Measurements from ENCODE around the gene FGF7.
"Not testable (repeated sequence)": the region's sequence is repeated elsewhere in the genome, so short reads cannot be mapped to it uniquely, and the experiment has no call there.

The FGF7 gene

DNA sequence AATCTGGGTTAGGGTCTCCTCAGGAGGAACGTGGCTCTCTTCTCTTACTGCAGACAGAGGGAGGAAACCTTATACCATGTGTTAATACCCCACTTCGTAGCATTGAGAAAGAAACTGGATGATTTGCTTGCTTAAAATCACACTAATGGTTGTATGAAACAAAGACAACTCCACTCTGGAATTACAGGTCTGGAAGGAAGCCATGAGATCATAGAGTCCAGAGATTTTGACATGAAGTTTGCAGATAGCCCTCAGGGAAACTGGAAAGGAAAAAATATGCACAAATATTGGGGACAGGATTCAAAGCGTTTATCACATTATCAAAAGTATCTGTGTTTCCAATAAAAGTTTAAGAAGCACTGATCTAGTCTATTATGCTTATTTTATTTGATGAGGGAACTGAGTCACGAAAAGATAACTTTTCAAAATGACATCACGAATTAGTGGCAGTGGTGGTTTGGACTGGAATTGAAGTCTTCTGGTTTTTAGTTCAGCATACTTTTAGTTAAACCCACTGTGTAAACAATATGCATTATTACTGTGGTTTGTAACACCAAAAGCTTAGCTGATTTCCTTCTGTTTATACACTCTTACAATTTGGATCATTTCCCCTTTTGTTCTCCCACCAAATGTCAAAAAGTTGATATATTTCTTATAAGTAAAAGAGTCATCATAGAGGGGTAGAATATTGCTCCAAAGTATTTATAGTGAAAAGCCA, 16.8 kb downstream of the FGF7 start:
- DNase-seq = no peak

GRCh38 chr15:49441356-49441755, 18.3 kb downstream of the FGF7 start:
- no peak for DNase-seq

DNA sequence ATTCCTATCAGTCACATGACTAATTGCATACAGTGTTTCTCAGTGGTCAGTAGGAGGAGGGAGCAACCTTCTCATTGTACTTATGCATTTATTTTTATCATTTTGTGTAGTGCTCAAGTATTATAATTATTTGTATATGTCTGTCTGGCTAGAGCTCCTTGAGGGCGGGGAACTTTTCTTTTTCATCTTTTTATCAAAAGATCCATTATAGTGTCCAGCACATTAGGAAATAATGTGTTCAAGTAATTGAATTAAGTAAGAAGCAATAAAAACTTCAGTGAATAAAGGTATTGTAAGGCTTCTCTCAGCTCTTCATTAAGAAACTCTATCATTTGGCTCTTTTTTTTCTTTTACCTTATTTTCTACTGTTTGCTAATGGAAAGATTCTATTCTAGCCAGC, 18.8 kb downstream of the FGF7 start:
- no peak for DNase-seq

DNA sequence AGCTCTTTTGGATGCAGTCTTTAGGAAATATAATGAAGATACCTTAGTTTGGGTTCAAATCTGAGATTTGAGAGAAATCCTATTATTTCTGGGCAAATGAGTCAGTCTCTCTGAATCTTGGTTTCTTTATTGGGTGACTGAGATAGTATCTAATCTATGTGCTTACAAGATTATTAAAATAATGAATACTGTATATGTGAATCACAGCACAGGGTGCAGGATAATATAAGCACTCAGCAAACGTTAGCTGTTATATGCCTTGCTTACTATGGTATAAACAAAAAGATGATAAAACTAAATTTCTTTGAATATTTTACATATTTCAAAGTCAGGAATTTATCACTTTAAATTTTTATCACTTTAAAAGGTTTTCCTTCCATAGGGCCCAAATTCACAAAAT, 29.6 kb downstream of the FGF7 start:
- DNase-seq = no peak

- no peak for DNase-seq
Measured at GRCh38 chr15:49456166-49456565, 33.1 kb downstream of the FGF7 start.

GRCh38 chr15:49458145-49458544, 35.1 kb downstream of the FGF7 start:
- no peak for DNase-seq

- DNase-seq = no peak
Measured at GRCh38 chr15:49460411-49460941, 37.4 kb downstream of the FGF7 start.

GRCh38 chr15:49462232-49462844, 39.3 kb downstream of the FGF7 start:
- DNase-seq = no peak

GRCh38 chr15:49464522-49464921, 41.5 kb downstream of the FGF7 start:
- DNase-seq = no peak

DNA sequence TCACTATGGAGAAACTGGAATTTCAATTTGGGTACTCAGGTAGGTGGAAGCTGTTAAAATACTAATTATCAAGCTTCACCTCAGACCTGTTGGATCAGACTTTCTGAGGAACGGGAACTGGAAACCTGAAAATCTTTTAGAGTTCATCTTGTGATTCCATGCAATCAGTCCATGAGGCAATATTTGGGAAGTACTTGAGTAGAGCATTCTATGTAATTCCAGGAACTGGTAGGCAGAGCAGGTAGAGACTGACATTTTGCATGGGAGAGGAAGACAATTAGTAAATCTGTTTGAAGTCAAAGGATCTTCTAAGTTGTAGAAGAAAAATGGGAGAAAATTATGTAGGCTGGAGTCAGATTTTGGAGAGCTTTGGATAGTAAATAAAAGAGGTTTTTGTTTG, 43.1 kb downstream of the FGF7 start:
- DNase-seq = no peak

DNA sequence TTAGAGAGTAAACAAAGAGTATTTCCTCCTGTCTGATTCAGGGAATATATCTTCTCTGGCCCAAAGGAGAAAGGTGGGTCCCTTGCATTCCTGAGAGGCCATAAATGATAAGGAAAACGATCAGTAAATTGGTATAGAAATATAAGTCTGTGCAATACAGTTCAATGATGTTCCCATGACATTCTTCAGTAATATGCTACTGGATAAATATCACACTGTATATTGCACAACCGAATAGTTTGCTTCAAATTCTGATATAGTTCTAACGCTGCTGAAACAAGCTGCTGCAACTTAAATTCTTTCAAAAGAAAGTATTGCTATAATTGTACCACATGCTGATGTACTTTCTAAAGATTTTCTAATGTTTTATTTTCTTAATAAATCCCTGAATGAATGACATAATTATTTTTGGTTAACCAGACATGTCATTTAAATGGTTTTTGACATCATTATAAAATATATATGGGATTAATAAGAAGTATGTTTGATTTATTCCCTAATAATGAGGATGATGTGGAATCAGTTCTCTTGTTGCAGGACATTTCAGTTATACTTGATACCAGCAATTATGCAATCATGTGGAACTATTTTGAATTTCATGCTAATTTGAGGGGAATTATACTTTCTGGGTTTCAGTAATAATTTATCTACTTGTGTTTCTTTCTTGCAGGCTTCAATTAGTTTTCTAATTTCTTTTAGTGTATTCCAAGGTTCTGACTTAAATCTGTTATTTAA, 44.9 kb downstream of the FGF7 start:
- DNase-seq = no peak

DNA sequence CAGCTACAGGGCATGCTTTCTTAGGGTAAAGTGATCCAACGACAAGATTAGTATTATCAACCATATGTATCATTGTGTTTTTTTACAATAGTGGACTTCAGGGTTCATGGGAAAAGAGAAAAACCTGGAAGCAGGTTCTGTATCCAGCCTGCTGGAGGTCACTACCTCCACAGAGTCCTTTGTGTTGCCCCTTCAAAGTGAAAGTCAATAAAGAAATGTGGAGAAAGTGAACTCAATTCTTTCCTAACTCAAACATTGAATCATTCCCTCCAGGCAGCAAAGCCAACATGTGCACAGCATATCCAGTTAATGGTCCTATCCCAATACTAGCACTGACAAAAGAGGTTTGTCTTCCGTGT, 45.4 kb downstream of the FGF7 start:
- DNase-seq = no peak

DNA sequence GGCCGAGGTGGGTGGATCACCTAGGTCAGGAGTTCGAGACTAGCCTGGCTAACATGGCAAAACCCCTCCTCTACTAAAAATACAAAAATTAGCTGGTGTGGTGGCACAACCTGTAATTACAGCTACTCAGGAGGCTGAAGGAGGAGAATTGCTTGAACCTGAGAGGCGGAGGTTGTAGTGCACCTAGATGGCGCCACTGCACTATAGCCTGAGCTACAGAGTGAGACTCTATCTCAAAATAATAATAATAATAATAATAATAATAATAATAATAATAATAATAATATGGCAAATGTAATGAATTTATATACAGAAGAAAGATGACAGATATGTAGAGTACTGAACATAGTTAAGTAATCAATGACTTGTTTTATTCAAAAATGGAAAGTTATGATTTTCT, 48.2 kb downstream of the FGF7 start:
- DNase-seq = peak; percentile 33

GRCh38 chr15:49471733-49472132, 48.7 kb downstream of the FGF7 start:
- DNase-seq = no peak

DNA sequence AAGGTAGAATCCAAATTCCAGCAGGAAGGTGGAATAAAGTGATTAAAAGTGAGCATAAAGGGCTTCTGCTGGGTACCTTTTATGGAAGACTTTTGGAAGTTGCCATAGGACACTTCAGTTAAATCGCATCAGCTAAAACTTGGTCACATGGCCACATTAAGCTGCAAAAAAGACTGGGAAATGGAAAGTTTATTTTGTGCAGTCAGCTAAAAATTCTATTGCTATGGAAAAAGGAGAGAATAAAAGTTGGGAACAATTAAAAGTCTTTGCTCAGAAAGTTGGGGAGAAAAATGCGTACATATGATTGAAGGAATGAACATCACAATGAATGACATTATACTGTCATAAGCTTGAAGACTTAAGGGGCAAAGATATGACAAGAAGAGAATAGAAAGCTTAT, 49.3 kb downstream of the FGF7 start:
- no peak for DNase-seq

DNA sequence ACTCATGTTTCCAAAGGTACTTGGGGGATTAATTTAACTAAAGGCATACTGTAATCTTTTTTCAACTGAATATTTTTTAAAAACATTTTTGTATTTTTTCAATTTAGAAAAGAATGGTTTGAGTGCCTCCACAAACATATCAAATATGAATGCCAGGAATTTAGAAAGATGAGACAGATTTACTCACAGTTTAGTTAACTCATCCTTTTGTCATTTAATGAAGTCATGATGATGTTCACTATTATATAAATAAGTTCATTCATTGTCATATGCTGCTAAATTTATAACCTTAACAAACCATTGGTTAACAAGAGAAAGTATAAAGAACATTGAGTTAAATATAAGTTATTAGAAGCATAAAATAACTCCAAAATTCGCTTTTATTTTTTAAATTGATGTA, 50.0 kb downstream of the FGF7 start:
- DNase-seq = no peak

DNA sequence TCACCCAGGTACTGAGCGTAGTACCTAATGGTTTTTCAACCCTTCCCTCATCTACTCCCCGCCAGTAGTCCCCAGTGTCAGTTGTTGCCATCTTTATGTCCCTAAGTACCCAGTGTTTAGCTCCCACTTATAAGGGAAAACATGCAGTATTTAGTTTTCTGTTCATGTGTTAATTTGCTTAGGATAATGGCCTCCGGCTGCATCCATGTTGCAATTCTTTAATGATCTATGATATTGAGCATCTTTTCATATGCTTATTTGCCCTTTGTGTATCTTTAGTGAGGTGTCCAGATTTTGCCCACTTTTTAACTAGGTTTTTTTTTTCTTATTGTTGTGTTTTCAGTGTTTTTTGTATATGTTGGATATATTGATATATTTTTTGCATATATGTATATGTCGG, 55.0 kb downstream of the FGF7 start:
- not testable (repeated sequence) for DNase-seq

- not testable (repeated sequence) for DNase-seq
Measured at GRCh38 chr15:49478982-49479381, 55.9 kb downstream of the FGF7 start.

DNA sequence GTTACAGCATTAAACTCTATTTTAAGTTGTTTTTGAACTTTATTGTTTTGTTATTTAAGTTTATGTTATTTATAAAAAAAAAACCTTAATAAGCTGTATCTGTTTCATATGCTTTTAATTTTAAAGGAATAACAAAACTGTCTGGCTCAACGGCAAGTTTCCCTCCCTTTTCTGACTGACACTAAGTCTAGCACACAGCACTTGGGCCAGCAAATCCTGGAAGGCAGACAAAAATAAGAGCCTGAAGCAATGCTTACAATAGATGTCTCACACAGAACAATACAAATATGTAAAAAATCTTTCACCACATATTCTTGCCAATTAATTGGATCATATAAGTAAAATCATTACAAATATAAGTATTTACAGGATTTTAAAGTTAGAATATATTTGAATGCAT, 62.4 kb downstream of the FGF7 start:
- not testable (repeated sequence) for DNase-seq

- DNase-seq = no peak
Measured at GRCh38 chr15:49490966-49491365, 67.9 kb downstream of the FGF7 start.

DNA sequence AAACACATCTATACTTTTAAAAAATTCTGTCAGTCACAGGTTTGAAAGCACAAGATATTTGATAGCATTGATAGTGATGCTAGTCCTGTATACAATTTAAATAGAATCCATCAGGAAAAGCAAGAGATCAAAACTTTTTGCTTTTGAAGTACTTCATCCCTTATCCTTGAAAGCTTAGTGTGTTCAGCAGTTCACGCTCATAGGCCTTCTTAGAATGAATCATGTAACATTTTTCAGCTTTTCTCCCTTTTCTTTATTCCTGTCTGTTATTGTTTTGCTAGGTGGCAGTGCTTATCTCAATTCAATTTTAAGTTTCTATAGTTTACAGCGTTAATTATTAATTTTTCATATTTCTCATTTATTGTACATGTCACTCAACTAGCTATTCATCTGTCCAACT, 69.1 kb downstream of the FGF7 start:
- DNase-seq = no peak

DNA sequence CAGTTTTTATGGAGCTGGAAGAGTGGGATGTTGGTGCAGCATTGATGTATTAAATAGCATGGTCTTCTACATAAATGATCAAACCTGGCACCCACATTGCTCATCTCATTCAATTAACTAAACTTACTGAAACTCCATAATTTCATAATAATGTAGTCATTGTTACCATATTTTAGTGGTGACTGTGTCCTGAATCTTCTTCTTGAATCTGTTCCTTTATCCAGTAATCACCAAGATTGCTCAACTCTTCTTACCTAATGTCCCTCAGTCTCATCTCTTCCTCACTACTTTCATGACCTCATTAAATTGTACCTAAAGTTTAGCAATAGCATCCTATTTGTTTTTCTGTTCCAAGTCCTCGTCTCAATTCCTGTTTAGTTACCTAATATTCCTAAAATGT, 69.8 kb downstream of the FGF7 start:
- DNase-seq = no peak

DNA sequence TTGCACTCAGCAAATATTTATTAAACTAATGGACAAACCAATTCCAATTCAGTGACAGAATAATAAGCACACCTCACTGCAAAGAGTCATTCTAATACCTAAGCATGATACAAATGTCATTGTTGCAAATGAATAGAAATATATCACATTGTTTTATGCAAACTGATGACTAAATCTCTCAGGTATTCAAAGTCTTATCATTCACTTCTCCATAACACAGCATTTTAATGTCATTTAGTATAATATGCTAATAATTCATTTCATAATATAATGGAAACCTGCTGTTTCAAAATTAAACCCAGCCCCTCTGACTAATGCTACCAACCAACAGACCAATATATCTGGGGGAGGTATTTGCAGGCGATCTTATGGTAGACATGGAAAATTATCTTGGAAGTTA, 71.8 kb downstream of the FGF7 start:
- DNase-seq = no peak
